NCI-H526 treated with DMSO at 0.1 percent for 48 hours (cell line): ENCODE measurements around the gene LTV1.
"Not testable (repeated sequence)": the region's sequence is repeated elsewhere in the genome, so short reads cannot be mapped to it uniquely, and the experiment has no call there.

ENCODE experiments used
- DNase-seq: peaks from one replicate; lab custom pipeline; 2025; lab: John Stamatoyannopoulos, UW

LTV1 gene

GRCh38 chr6:143843677-143843999, 500 bp downstream of the LTV1 start:
- no peak for DNase-seq

- DNase-seq = no peak
Measured at GRCh38 chr6:143844006-143844405, 868 bp downstream of the LTV1 start.

DNA sequence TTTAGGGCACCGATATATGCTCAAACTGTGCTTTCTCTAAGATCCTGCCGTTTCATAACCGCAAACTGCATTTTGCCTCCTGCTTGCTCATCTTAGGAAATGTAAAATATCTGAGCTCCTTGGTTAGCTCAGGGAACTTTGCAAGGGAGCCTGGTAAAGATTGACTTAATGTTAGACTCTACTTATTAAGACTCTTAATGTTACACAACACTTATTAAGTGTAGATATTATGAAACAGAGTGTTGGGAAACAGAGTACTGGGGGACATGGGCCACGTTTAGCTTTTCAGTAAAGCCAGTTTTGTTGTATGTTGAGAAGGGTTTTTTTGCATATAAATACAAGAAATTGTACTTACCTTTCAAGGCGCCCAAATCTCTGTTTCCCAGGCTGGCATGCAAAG, 1.9 kb downstream of the LTV1 start:
- no peak for DNase-seq

DNA sequence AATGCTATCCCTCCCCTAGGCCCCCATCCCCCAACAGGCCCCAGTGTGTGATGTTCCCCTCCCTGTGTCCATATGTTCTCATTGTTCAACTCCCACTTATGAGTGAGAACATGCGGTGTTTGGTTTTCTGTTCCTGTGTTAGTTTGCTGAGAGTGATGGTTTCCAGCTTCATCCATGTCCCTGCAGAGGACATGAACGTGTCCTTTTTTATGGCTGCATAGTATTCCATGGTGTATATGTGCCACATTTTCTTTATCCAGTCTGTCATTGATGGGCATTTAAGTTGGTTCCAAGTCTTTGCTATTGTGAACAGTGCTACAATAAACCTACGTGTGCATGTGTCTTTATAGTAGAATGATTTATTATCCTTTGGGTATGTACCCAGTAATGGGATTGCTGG, 8.6 kb downstream of the LTV1 start:
- not testable (repeated sequence) for DNase-seq

DNA sequence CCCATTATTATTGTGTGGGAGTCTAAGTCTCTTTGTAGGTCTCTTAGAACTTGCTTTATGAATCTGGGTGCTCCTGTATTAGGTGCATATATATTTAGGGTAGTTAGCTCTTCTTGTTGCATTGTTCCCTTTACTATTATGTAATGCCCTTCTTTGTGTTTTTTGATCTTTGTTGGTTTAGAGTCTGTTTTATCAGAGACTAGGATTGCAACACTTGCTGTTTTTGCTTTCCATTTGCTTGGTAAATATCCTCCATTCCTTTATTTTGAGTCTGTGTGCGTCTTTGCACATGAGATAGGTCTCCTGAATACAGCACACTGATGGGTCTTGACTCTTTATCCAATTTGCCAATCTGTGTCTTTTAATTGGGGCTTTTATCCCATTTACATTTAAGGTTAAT, 11.9 kb downstream of the LTV1 start:
- not testable (repeated sequence) for DNase-seq

- DNase-seq = not testable (repeated sequence)
Measured at GRCh38 chr6:143856762-143857161, 13.6 kb downstream of the LTV1 start.

GRCh38 chr6:143857651-143858050, 14.5 kb downstream of the LTV1 start:
- DNase-seq = no peak

DNA sequence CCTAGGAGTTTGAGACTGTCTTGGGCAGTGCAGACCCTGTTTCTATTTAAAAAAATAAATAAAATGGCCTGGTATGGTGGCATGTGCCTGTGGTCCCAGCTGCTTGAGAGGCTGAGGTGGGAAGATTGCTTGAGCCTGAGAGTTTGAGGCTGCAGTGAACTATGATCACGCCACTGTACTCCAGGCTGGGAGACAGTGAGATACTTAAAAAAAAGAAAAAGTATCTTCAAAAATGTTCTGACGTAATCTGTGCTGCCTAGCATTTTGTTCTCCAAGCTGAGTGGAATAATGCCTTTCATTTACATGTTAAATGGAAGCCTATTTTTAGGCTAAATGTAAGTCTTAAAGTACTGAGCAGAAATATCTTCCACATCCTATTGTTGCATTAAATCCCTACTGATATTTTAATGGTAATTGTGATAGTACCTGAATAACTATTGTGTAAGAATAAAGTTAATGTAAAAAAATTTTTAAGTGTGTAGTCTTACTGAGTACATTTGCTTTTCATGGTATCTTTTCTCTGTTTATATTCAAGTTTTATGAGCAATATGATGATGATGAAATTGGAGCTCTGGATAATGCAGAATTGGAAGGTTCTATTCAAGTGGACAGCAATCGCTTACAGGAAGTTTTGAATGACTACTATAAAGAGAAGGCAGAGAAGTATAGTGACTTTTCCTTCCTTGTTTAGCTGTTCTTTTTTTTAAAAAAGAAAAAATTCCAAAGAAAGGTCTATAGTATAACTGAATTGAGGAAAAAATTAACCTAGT, 16.9 kb downstream of the LTV1 start:
- DNase-seq = no peak

GRCh38 chr6:143863771-143864170, 20.6 kb downstream of the LTV1 start:
- DNase-seq = no peak

GRCh38 chr6:143864234-143864633, 21.1 kb downstream of the LTV1 start, which contains the start of gene ZC2HC1B:
TSS of gene ZC2HC1B (plus strand) at chr6:143864474. CDS start at chr6:143864540, 66 bp downstream.
- no peak for DNase-seq

GRCh38 chr6:143867236-143867635, 24.1 kb downstream of the LTV1 start:
- DNase-seq = no peak

- not testable (repeated sequence) for DNase-seq
Measured at GRCh38 chr6:143868808-143869207, 25.7 kb downstream of the LTV1 start.

DNA sequence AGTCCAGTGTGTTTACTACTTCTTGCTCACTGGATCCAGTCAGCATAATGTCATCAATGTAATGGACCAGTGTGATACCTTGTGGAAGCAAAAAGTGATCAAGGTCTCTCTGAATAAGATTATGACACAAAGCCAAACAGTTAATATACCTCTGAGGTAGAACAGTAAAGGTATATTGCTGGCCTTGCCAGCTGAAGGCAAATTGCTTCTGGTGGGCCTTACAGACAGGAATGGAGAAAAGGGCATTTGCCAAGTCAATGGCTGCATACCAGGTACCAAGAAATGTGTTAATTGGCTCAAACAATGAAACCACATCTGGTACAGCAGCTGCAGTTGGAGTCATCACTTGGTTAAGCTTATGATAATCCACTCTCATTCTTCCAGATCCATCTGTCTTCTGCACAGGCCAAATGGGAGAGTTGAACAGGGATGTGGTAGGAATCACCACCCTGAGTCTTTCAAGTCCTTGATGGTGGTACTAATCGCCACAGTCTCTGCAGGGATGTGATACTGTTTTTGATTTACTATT, 28.1 kb downstream of the LTV1 start:
- not testable (repeated sequence) for DNase-seq

GRCh38 chr6:143872201-143872600, 29.1 kb downstream of the LTV1 start:
- DNase-seq = no peak

- DNase-seq = not testable (repeated sequence)
Measured at GRCh38 chr6:143873600-143873999, 30.5 kb downstream of the LTV1 start.

DNA sequence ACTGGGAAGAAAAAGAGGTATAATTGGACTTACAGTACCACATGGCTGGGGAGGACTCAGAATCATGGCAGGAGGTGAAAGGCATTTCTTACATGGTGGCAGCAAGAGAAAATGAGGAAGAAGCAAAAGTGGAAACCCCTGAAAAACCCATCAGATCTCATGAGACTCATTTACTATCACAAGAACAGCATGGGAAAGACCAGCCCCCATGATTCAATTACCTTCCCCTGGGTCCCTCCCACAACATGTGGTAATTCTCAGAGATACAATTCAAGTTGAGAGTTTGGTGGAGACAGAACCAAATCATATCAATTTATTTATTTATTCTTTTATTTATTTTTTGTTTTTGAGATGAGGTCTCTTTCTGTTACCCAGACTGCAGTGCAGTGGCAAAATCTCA, 31.4 kb downstream of the LTV1 start:
- DNase-seq = not testable (repeated sequence)

DNA sequence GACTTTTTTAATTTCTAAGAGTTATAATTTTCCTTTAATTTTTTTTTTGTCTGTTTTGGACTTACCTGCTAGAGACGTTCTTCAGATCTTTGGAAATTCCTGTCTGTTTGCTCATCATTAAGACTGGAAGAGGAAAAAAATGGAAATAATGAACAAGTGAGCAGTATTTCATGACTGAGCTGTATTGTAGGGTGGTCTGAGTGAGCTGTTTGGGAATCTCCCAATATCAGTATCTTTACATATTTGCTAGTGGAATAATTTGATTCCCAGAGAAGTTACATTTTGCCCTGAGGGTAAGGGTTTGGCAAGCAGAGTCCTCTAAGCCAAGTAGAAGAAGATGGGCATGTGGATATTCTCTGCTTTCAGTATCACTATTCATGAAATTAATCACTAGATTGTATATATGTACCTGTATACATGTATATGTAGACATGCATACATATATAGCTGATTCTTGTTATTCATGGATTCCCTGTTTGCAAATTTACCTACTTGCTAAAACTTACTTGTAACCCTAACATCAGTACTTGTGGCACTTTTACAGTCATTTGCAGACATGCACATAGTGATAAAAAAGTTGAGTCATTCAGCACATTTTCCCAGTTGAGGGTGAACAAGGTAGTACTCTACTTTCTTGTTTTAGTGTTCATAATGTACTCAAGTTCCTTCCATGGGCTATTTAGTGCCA, 34.6 kb downstream of the LTV1 start:
- no peak for DNase-seq

DNA sequence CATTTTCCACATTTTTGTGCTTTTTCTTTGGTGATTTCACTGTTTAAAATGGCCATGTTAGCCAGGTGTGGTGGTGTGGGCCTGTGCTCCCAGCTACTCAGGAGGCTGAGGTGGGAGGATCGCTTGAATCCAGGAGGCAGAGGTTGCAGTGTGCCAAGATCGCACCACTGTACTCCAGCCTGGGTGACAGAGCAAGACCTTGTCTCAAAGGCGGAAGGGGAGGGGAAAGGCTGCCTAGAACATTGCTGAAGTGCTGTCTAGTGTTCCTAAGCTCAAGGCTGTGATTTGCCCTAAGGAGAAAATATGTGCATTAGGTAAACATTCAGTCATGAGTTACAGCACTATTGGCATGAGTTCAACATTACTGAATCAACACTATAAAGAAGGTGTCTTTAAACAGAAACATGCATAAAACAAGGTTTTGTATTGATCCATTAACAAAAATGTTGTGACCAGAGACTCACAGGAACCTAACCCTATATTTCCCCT, 35.2 kb downstream of the LTV1 start:
- no peak for DNase-seq

DNA sequence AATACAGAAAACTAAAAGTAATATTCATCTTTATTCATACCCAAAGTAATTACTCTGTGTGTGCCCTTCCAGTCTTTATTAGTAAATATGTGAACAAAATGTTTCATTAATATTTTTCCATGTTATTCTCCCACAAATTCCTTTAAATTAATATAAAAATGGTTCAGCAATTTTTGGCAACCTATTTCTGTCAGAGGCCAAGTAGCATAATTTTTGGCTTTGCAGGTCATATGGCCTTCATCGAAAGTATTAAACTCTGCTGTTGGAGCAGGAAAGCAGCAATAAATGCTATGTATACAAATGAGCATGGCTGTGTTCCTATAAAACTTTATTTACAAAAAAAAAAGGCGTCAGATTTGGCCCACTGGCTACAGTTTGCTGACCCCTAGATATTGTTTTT, 37.3 kb downstream of the LTV1 start:
- DNase-seq = no peak

DNA sequence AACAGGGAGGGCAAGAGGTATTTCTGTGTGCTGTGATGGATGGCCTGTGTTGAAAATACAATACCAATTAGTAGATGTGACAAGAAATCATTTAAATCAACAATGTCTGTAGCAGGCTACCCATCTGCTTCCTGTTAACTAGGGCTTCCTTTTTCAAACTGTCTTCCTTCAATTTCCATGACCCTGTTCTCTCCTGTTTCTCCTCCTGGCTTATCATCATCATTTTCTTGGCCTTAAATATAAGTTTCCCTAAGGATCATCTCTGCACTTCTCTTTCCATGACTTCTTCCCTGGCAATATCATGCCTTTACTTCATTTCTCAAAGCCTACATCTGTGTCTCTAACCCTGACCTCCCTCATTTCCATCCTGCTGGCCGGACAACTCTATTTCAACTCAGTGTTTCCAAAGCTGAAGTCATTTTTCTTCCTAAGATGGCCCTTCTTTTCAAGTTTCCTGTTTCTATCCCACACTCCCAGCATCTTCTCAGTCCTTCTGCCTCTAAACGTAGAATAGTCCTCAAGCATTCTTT, 39.3 kb downstream of the LTV1 start:
- DNase-seq = no peak

DNA sequence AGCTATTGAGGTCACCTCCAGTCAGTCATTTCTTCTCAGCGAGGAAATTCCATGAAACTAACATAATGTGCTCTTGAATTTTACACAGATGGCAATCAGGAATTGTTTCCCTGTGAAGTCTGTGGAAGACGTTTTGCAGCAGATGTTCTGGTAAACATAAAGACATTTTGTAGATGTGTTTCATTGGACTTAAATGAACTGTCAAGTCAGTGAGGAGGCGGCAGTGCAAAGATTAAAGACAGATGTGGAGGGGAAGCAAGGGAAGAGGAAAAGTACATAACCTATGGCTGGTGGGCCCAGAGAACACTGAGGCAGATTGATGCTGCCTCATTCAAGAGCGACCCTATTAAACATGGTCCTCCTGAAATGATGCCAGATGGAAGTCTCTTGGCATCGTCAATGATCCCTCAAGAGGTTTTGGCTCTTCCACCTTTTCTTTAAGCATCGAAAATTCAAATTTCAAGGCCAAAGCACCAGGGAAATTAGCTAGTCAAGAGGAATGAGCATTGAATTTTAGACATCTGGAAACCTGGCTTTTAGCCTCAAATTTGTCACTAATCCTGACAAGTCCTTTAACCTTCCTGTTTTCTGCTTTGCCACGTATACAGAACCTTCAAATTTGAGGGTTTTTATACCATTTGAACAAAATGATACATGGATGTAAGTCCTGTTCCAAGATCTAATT, 41.2 kb downstream of the LTV1 start:
- no peak for DNase-seq

- DNase-seq = no peak
Measured at GRCh38 chr6:143885116-143885515, 42.0 kb downstream of the LTV1 start.
